PFSK-1 (cell line): ENCODE results near the gene ITLN1.

Source experiments
- FOXP2 ChIP-seq: optimal IDR thresholded peaks from 2 replicates; pipeline ENCODE3; 2011; ENCODE audit warnings: borderline replicate concordance, control low read depth, inconsistent platforms; ENCODE audit not compliant: insufficient read depth; ENCODE audit errors: extremely low read length, extremely low read depth
- POLR2AphosphoS5 ChIP-seq: IDR thresholded peaks from 2 replicates; pipeline ENCODE4 v1.6.1; 2012; ENCODE audit warnings: low read depth, mild to moderate bottlenecking, control low read depth, low read length, moderate library complexity
- SIN3A ChIP-seq: IDR thresholded peaks from 2 replicates; pipeline ENCODE4 v1.6.1; 2012; ENCODE audit warnings: mild to moderate bottlenecking, low read length, moderate library complexity, borderline replicate concordance; ENCODE audit not compliant: insufficient read depth
- TAF1 ChIP-seq: IDR thresholded peaks from 2 replicates; pipeline ENCODE4 v1.6.1; 2012; ENCODE audit warnings: low read length, control low read depth, borderline replicate concordance; ENCODE audit not compliant: insufficient read depth
- TF ChIP-seq, protein P1 (sequence below), 2 experiments: IDR thresholded peaks; 2 replicates each; pipeline versions ENCODE4 v1.6.1 to v1.8.0; 2011 to 2012; ENCODE audit warnings: low read depth in 2 of 2, low read length in 2 of 2, control low read depth in 1 of 2, inconsistent platforms in 1 of 2, mild to moderate bottlenecking in 1 of 2, moderate library complexity in 1 of 2; ENCODE audit not compliant: insufficient read depth in 1 of 2

ITLN1 gene

DNA sequence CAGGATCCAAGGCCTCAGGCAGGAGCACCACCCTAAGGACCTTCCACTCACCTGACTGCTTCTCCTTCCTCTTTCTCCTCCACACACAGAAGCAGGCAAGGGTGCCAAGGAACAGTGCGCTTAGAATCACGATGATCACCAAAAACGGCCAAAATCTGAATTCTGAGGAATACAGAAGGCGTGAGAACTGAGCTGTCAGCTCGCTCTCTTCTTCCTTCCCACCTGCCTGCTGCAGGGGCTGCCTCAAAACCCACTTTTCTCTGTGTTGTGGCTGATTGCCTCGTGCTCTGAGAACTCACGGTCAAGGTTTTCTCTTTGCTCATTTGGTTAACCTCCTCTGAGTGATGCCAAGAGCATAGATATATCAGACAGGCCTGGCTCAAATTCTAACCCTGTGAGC is 46.1 kb downstream of the ITLN1 start:
- no peak for TF ChIP-seq POLR2AphosphoS5
- no peak for TF ChIP-seq TAF1
- no peak for TF ChIP-seq SIN3A
- TF ChIP-seq, protein P1, sequence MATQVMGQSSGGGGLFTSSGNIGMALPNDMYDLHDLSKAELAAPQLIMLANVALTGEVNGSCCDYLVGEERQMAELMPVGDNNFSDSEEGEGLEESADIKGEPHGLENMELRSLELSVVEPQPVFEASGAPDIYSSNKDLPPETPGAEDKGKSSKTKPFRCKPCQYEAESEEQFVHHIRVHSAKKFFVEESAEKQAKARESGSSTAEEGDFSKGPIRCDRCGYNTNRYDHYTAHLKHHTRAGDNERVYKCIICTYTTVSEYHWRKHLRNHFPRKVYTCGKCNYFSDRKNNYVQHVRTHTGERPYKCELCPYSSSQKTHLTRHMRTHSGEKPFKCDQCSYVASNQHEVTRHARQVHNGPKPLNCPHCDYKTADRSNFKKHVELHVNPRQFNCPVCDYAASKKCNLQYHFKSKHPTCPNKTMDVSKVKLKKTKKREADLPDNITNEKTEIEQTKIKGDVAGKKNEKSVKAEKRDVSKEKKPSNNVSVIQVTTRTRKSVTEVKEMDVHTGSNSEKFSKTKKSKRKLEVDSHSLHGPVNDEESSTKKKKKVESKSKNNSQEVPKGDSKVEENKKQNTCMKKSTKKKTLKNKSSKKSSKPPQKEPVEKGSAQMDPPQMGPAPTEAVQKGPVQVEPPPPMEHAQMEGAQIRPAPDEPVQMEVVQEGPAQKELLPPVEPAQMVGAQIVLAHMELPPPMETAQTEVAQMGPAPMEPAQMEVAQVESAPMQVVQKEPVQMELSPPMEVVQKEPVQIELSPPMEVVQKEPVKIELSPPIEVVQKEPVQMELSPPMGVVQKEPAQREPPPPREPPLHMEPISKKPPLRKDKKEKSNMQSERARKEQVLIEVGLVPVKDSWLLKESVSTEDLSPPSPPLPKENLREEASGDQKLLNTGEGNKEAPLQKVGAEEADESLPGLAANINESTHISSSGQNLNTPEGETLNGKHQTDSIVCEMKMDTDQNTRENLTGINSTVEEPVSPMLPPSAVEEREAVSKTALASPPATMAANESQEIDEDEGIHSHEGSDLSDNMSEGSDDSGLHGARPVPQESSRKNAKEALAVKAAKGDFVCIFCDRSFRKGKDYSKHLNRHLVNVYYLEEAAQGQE (IDR thresholded peaks at IDR 0.05; ENCODE audit: insufficient read depth in 1 of 2, low read depth in 2 of 2, low read length in 2 of 2), result no peak
- no peak for TF ChIP-seq FOXP2

DNA sequence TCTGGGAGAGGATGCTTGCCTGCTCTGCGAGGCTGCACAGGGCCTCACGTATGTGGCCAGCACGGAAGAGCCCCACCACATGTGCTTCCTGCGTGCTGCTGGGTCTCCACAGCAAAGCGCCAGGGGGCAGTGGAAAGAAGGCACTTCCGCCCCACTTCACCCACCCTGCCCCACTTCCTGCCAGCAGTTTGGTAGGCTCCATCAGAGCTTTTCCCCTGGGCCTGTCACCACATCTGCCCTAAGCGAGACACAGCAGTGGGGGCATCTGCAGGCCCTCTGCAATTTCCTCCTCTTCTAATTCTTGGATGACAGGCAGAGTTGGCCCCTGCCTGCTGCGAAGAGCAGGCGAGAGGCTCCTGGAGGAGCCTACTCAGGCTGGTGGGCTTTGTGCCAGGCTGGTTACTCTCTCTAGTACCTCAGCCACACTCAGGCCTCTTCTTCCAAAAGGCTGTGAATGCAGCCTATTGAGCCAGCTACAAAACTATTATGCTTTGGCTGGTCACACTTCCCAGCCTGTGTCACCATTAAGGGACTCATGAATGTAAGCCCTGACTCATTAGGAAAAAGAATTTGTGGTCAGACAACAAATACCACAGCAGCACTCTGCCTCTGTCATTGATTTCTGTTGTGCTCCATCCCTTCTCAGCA is 47.3 kb downstream of the ITLN1 start:
- no peak for TF ChIP-seq TAF1
- peak; percentile 34 for TF ChIP-seq FOXP2
- TF ChIP-seq, protein P1 (IDR thresholded peaks at IDR 0.05; ENCODE audit: insufficient read depth in 1 of 2, low read depth in 2 of 2, low read length in 2 of 2), result no peak

DNA sequence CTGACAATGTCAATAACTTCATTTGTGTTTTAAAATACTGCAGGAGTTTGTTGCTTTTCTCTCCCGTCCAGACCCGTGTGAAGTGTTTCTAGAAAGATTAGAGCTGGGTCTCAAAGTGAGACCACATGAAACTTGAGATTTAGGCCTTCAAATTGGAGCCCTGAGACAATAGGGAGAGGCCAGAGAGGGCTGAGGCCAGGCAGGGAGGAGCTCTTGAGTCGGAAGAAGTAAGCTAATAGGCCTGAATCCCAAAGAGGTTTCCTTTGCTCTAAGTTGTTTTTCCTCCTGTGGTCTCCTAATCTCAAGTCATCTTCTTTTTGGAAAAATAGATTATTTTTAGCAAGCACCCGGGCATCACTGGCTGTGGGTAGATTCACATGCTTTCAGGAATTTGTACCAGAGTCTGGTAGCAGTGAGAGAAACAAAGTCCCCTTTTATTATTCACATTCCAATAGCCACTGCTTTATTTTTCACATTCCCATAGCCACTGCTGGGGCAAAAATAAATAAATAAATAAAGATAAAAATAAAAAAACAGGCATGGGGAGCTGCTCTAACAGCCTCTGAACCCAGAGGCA is 47.9 kb downstream of the ITLN1 start:
- TF ChIP-seq POLR2AphosphoS5 (no peak), SIN3A (no peak), TAF1 (no peak), FOXP2 (no peak)
- TF ChIP-seq, protein P1 (IDR thresholded peaks at IDR 0.05; ENCODE audit: insufficient read depth in 1 of 2, low read depth in 2 of 2, low read length in 2 of 2), result no peak

DNA sequence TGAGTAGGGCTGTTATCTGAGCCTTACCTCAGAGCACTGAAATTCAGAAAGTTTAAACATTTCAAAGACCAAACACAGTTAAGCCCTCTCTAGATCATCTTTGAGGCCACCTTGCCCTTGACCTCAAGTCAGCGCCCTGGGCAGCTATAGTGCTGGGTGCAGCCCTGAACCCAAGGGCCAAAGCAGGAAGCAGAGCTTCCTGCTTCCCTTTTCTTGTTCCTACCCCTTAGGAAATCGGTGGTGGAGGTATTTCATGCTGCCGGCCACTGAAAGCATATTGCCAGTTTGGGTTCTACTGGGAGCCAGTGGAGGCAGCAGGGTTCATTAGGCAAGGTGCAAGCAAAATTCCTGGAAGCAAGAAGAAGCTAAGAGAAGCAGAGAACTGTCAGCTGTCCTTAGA is 48.4 kb downstream of the ITLN1 start:
- TF ChIP-seq, protein P1 (IDR thresholded peaks at IDR 0.05; ENCODE audit: insufficient read depth in 1 of 2, low read depth in 2 of 2, low read length in 2 of 2), result no peak
- TF ChIP-seq FOXP2 (no peak), SIN3A (no peak), TAF1 (no peak), POLR2AphosphoS5 (no peak)

DNA sequence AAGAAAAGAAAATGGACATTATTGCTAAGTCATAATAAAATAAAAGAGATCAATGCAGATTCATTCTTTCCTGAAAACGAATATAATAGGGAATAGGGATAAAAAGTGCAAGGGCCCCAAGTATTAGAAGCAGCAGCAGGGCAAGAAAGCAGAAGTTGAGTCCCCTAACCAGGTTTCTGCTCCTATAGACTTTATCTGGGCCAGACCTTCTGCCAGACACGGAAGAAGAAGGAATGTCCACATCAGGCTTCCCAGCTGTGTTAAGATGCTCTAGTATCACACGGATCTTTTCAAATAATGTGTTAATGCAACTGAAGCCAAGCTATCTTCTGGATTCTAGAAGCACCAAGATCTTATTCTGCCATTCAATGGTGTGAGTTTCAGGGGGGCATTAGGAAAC is 49.2 kb downstream of the ITLN1 start:
- TF ChIP-seq TAF1 (no peak), FOXP2 (no peak), SIN3A (no peak), POLR2AphosphoS5 (no peak)
- TF ChIP-seq, protein P1 (IDR thresholded peaks at IDR 0.05; ENCODE audit: insufficient read depth in 1 of 2, low read depth in 2 of 2, low read length in 2 of 2), result no peak
